ENCODE results near the gene REG1B.

DNA sequence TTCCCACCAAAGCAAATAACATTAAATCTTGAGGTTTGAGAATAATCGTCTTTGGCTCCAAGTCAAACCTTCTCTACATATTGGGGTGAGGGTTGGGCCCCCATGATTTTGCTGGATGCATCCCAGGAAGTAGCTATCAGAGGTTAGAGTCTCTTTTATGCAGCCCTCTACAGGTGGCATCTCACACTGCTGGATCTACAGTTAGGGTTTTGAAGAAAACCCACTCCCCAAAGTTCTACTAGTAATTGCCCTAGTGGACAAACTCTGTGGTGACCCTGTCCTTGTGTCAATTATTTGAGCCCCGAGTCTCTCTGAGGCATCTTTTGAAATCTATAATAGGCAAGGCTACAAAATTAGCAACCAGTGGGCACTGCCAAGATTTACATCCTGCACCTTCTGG, 17.5 kb upstream of the REG1B start:
- TF ChIP-seq CTCF (conservative IDR thresholded peaks at IDR 0.05; ENCODE audit: low read length) (no peak), EZH2phosphoT487 (IDR thresholded peaks at IDR 0.05; ENCODE audit: borderline replicate concordance) (no peak)

Data from Loucy (cell line).